Measurements from ENCODE around the gene DZIP1L.

GRCh38 chr3:138066383-138066782, 49.0 kb downstream of the DZIP1L start:
- TF ChIP-seq, protein P1, sequence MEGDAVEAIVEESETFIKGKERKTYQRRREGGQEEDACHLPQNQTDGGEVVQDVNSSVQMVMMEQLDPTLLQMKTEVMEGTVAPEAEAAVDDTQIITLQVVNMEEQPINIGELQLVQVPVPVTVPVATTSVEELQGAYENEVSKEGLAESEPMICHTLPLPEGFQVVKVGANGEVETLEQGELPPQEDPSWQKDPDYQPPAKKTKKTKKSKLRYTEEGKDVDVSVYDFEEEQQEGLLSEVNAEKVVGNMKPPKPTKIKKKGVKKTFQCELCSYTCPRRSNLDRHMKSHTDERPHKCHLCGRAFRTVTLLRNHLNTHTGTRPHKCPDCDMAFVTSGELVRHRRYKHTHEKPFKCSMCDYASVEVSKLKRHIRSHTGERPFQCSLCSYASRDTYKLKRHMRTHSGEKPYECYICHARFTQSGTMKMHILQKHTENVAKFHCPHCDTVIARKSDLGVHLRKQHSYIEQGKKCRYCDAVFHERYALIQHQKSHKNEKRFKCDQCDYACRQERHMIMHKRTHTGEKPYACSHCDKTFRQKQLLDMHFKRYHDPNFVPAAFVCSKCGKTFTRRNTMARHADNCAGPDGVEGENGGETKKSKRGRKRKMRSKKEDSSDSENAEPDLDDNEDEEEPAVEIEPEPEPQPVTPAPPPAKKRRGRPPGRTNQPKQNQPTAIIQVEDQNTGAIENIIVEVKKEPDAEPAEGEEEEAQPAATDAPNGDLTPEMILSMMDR (conservative IDR thresholded peaks at IDR 0.05; ENCODE audit: low read depth, low read length): no peak
- TF ChIP-seq EZH2 (IDR thresholded peaks at IDR 0.05; ENCODE audit: low read length, unreplicated experiment): no peak

All from PC-3 (cell line).